NCI-H2227 treated with DMSO at 0.1 percent for 48 hours (cell line): ENCODE data around the gene CNNM1.

Experiments used
- DNase-seq: peaks from one replicate; lab custom pipeline; 2025; lab: John Stamatoyannopoulos, UW

CNNM1 gene

GRCh38 chr10:99374526-99374925 is 45.4 kb downstream of the CNNM1 start:
- no peak for DNase-seq

GRCh38 chr10:99374972-99375371 is 45.8 kb downstream of the CNNM1 start:
- DNase-seq: no peak

- no peak for DNase-seq
Measured at GRCh38 chr10:99375426-99375825, 46.3 kb downstream of the CNNM1 start.

- no peak for DNase-seq
Measured at GRCh38 chr10:99382176-99382575, 53.0 kb downstream of the CNNM1 start.

- DNase-seq: no peak
Measured at GRCh38 chr10:99387071-99387470, 57.9 kb downstream of the CNNM1 start.

GRCh38 chr10:99387541-99387940 is 58.4 kb downstream of the CNNM1 start:
- no peak for DNase-seq

- DNase-seq: no peak
Measured at GRCh38 chr10:99389729-99390480, 60.7 kb downstream of the CNNM1 start.

- no peak for DNase-seq
Measured at GRCh38 chr10:99391346-99391745, 62.2 kb downstream of the CNNM1 start.

GRCh38 chr10:99393036-99393435 is 63.9 kb downstream of the CNNM1 start:
- DNase-seq: no peak

- no peak for DNase-seq
Measured at GRCh38 chr10:99393683-99394082, 64.5 kb downstream of the CNNM1 start.

- DNase-seq: no peak
Measured at GRCh38 chr10:99394256-99394655, 65.1 kb downstream of the CNNM1 start.

GRCh38 chr10:99394761-99395386 is 65.7 kb downstream of the CNNM1 start:
- DNase-seq: no peak

GRCh38 chr10:99395750-99396445 is 66.7 kb downstream of the CNNM1 start:
- DNase-seq: no peak

- DNase-seq: no peak
Measured at GRCh38 chr10:99396471-99396870, 67.3 kb downstream of the CNNM1 start.

GRCh38 chr10:99399664-99400063 is 70.5 kb downstream of the CNNM1 start:
- DNase-seq: no peak

- no peak for DNase-seq
Measured at GRCh38 chr10:99403674-99404073, 74.5 kb downstream of the CNNM1 start.

GRCh38 chr10:99406149-99406548 is 77.0 kb downstream of the CNNM1 start:
- DNase-seq: no peak

- no peak for DNase-seq
Measured at GRCh38 chr10:99410146-99410545, 81.0 kb downstream of the CNNM1 start.

GRCh38 chr10:99410876-99411275 is 81.7 kb downstream of the CNNM1 start:
- no peak for DNase-seq

- DNase-seq: no peak
Measured at GRCh38 chr10:99411546-99411945, 82.4 kb downstream of the CNNM1 start.

- DNase-seq: no peak
Measured at GRCh38 chr10:99412099-99412498, 82.9 kb downstream of the CNNM1 start.

- no peak for DNase-seq
Measured at GRCh38 chr10:99418910-99419624, 89.9 kb downstream of the CNNM1 start.

GRCh38 chr10:99419688-99420087 is 90.5 kb downstream of the CNNM1 start:
- DNase-seq: no peak
